Mammary epithelial cell (primary cell): ENCODE measurements around the gene DFFB.

ENCODE experiments used
- EZH2 ChIP-seq: IDR thresholded peaks from 2 replicates; pipeline ENCODE4 v1.6.1; 2012; ENCODE audit warnings: low read length, inconsistent platforms, borderline replicate concordance
- TF ChIP-seq, protein P1 (sequence below), 2 donors: IDR thresholded peaks in 1 of 2; conservative IDR thresholded peaks in 1 of 2; 2 replicates each; pipeline ENCODE4 v1.5.1; 2011 to 2012; ENCODE audit warnings: inconsistent platforms in 2 of 2, low read length in 2 of 2, mild to moderate bottlenecking in 2 of 2, control low read depth in 1 of 2, low read depth in 1 of 2; ENCODE audit not compliant: insufficient read depth in 1 of 2; ENCODE audit errors: extremely low read depth in 1 of 2

DNA sequence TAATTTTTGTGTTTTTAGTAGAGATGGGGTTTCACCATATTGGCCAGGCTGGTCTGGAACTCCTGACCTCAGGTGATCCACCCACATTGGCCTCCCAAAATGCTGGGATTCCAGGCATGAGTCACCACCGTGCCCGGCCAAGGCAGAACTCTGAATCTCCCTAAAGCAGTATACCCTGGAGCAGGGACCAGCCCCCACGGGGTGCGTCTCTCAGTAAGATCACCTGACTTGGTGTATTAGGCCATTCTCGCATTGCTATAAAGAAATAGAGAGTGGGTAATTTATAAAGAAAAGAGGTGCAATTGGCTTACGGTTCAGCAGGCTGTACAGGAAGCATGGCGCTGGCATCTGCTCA is 14.2 kb downstream of the DFFB start:
- TF ChIP-seq, protein P1, sequence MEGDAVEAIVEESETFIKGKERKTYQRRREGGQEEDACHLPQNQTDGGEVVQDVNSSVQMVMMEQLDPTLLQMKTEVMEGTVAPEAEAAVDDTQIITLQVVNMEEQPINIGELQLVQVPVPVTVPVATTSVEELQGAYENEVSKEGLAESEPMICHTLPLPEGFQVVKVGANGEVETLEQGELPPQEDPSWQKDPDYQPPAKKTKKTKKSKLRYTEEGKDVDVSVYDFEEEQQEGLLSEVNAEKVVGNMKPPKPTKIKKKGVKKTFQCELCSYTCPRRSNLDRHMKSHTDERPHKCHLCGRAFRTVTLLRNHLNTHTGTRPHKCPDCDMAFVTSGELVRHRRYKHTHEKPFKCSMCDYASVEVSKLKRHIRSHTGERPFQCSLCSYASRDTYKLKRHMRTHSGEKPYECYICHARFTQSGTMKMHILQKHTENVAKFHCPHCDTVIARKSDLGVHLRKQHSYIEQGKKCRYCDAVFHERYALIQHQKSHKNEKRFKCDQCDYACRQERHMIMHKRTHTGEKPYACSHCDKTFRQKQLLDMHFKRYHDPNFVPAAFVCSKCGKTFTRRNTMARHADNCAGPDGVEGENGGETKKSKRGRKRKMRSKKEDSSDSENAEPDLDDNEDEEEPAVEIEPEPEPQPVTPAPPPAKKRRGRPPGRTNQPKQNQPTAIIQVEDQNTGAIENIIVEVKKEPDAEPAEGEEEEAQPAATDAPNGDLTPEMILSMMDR (conservative IDR thresholded peaks at IDR 0.05 in 1 of 2, IDR thresholded peaks at IDR 0.05 in 1 of 2; ENCODE audit: extremely low read depth in 1 of 2, insufficient read depth in 1 of 2, low read depth in 1 of 2, low read length in 2 of 2): no peak
- no peak for TF ChIP-seq EZH2
